H9 (cell line): ENCODE results near the gene WFDC12. TPM values are rescaled to one million over a fixed set of nuclear protein-coding genes. Genes with fewer than 3 reads are reported as not detected.

Source experiments
- DNase-seq: peaks from one replicate; pipeline ENCODE4 v3.0.0-alpha.2; 2017
- H2AFZ ChIP-seq: one replicate; pipeline ENCODE4 v1.6.1; 2013; ENCODE audit warnings: mild to moderate bottlenecking, low read length, control low read depth, moderate library complexity
- H2AK5ac ChIP-seq: 2 replicates; pipeline ENCODE4 v1.6.1; 2013; ENCODE audit warnings: low read length, control low read depth, mixed read lengths; ENCODE audit not compliant: insufficient read length
- H2BK120ac ChIP-seq: one replicate; pipeline ENCODE4 v1.6.1; 2013; ENCODE audit warnings: low read depth, mild to moderate bottlenecking, low read length, control low read depth, inconsistent platforms; ENCODE audit not compliant: poor library complexity, severe bottlenecking
- H2BK12ac ChIP-seq: 2 replicates; pipeline ENCODE4 v1.6.1; 2013; ENCODE audit warnings: low read length, control low read depth, mixed read lengths, low read depth; ENCODE audit not compliant: insufficient read length
- H2BK15ac ChIP-seq: 2 replicates; pipeline ENCODE4 v1.6.1; 2013; ENCODE audit warnings: low read depth, low read length, control low read depth
- H2BK20ac ChIP-seq: one replicate; pipeline ENCODE4 v1.6.1; 2013; ENCODE audit warnings: low read depth, mild to moderate bottlenecking, low read length, control low read depth, inconsistent platforms; ENCODE audit not compliant: poor library complexity, severe bottlenecking
- H2BK5ac ChIP-seq: 2 replicates; pipeline ENCODE4 v1.6.1; 2013; ENCODE audit warnings: low read length, control low read depth, mixed read lengths; ENCODE audit not compliant: insufficient read length
- H3K14ac ChIP-seq: 2 replicates; pipeline ENCODE4 v1.6.1; 2013; ENCODE audit warnings: low read length, control low read depth; ENCODE audit not compliant: insufficient read depth
- H3K18ac ChIP-seq: 2 replicates; pipeline ENCODE4 v1.6.1; 2013; ENCODE audit warnings: low read depth, mild to moderate bottlenecking, mixed read lengths, low read length, control low read depth; ENCODE audit not compliant: insufficient read length
- H3K23ac ChIP-seq: 2 replicates; pipeline ENCODE4 v1.6.1; 2013; ENCODE audit warnings: low read length, control low read depth, mixed read lengths, low read depth; ENCODE audit not compliant: insufficient read length
- H3K23me2 ChIP-seq: 2 replicates; pipeline ENCODE4 v1.6.1; 2013; ENCODE audit warnings: low read depth, mild to moderate bottlenecking, mixed read lengths, low read length, control low read depth; ENCODE audit not compliant: insufficient read length, poor library complexity, severe bottlenecking
- H3K27ac ChIP-seq: 2 replicates; pipeline ENCODE4 v1.5.1; 2013; ENCODE audit warnings: low read length, control low read depth, mixed read lengths, low read depth; ENCODE audit not compliant: insufficient read length
- H3K27me3 ChIP-seq: 2 replicates; pipeline ENCODE4 v1.6.1; 2013; ENCODE audit warnings: low read length, control low read depth, inconsistent platforms; ENCODE audit not compliant: insufficient read depth
- H3K4ac ChIP-seq: 2 replicates; pipeline ENCODE4 v1.6.1; 2013; ENCODE audit warnings: low read depth, mild to moderate bottlenecking, control low read depth, inconsistent platforms, low read length, moderate library complexity
- H3K4me1 ChIP-seq: 2 replicates; pipeline ENCODE4 v1.6.1; 2013; ENCODE audit warnings: low read length, control low read depth, inconsistent platforms; ENCODE audit not compliant: insufficient read depth
- H3K4me2 ChIP-seq: 2 replicates; pipeline ENCODE4 v1.6.1; 2013; ENCODE audit warnings: low read length, control low read depth, mixed read lengths; ENCODE audit not compliant: insufficient read length, insufficient read depth
- H3K56ac ChIP-seq: 2 replicates; pipeline ENCODE4 v1.6.1; 2013; ENCODE audit warnings: low read depth, mild to moderate bottlenecking, mixed read lengths, low read length, control low read depth; ENCODE audit not compliant: insufficient read length
- H3K79me1 ChIP-seq: 2 replicates; pipeline ENCODE4 v1.6.1; 2013; ENCODE audit warnings: low read depth, mild to moderate bottlenecking, moderate library complexity, low read length, control low read depth, inconsistent platforms; ENCODE audit not compliant: insufficient read depth, poor library complexity, severe bottlenecking
- H3K79me2 ChIP-seq: 2 replicates; pipeline ENCODE4 v1.6.1; 2013; ENCODE audit warnings: low read length, control low read depth, inconsistent platforms; ENCODE audit not compliant: insufficient read depth
- H3K9ac ChIP-seq: 2 replicates; pipeline ENCODE4 v1.6.1; 2013; ENCODE audit warnings: low read length, control low read depth, mixed read lengths; ENCODE audit not compliant: insufficient read length; ENCODE audit errors: extremely low read depth
- H3K9me3 ChIP-seq: one replicate; pipeline ENCODE4 v1.6.1; 2013; ENCODE audit warnings: low read depth, low read length, inconsistent platforms; ENCODE audit not compliant: control insufficient read depth
- H3T11ph ChIP-seq: one replicate; pipeline ENCODE4 v1.6.1; 2013; ENCODE audit warnings: mild to moderate bottlenecking, low read length, control low read depth, inconsistent platforms
- H4K20me1 ChIP-seq: one replicate; pipeline ENCODE4 v1.6.1; 2013; ENCODE audit not compliant: control insufficient read depth, insufficient read length, insufficient read depth
- H4K5ac ChIP-seq: 2 replicates; pipeline ENCODE4 v1.6.1; 2013; ENCODE audit warnings: low read depth, mild to moderate bottlenecking, mixed read lengths, low read length, control low read depth; ENCODE audit not compliant: insufficient read length
- H4K8ac ChIP-seq: replicated peaks from 2 replicates; pipeline ENCODE4 v1.6.1; 2013; ENCODE audit warnings: low read length, control low read depth, mixed read lengths, low read depth; ENCODE audit not compliant: insufficient read length
- H4K91ac ChIP-seq: 2 replicates; pipeline ENCODE4 v1.6.1; 2013; ENCODE audit warnings: low read depth, mild to moderate bottlenecking, moderate library complexity, mixed read lengths, low read length, control low read depth; ENCODE audit not compliant: insufficient read length
- H3K27ac Mint-ChIP-seq, 3 experiments: 2 replicates in 2 of 3; 3 replicates in 1 of 3; pipeline ENCODE4 v1.8.0; 2020 to 2021; ENCODE audit warnings: mixed read lengths in 3 of 3, mild to moderate bottlenecking in 1 of 3, moderate library complexity in 1 of 3
- H3K27me3 Mint-ChIP-seq: 2 replicates; pipeline ENCODE4 v1.8.0; 2021; ENCODE audit warnings: low read depth, mild to moderate bottlenecking, moderate library complexity, mixed read lengths
- H3K36me3 Mint-ChIP-seq, 3 experiments: 2 replicates in 2 of 3; 3 replicates in 1 of 3; pipeline ENCODE4 v1.8.0; 2020 to 2021; ENCODE audit warnings: low read depth in 3 of 3, mixed read lengths in 3 of 3; ENCODE audit not compliant: insufficient read depth in 1 of 3
- H3K4me1 Mint-ChIP-seq, 2 experiments: 2 replicates each; pipeline ENCODE4 v1.8.0; 2020; ENCODE audit warnings: mixed read lengths in 2 of 2
- H3K4me3 Mint-ChIP-seq, 2 experiments: 2 replicates in 1 of 2; 3 replicates in 1 of 2; pipeline ENCODE4 v1.8.0; 2020 to 2021; ENCODE audit warnings: mild to moderate bottlenecking in 2 of 2, mixed read lengths in 2 of 2, moderate library complexity in 1 of 2
- H3K9me3 Mint-ChIP-seq, 2 experiments: 2 replicates in 1 of 2; 3 replicates in 1 of 2; pipeline ENCODE4 v1.8.0; 2020; ENCODE audit warnings: mild to moderate bottlenecking in 2 of 2, mixed read lengths in 2 of 2, moderate library complexity in 1 of 2
- WGBS: extraction: QIAGEN DNeasy Blood & Tissue Kit; methylation state at CpG from one replicate; pipeline ENCODE4 v1.1.7; 2013; ENCODE audit warnings: missing lambda C conversion rate, low lambda C conversion rate, mixed read lengths; ENCODE audit not compliant: insufficient read length; ENCODE audit errors: extremely low coverage; 5-methylcytosine and 5-hydroxymethylcytosine counted together
- total RNA-seq: library from RNA; stranded (reverse); gene quantifications from 2 replicates; pipeline ENCODE4 v1.2.1, GENCODE V29; 2021
- TF ChIP-seq, protein P1 (sequence below): fragments of 200-600 bp; sonication (generic); conservative IDR thresholded peaks from 3 replicates; pipeline ENCODE4 v1.8.0; 2021; ENCODE audit warnings: antibody characterized with exemption, mild to moderate bottlenecking

WFDC12 gene
- total RNA-seq, 1 experiment from 2014 or later, result not detected

DNA sequence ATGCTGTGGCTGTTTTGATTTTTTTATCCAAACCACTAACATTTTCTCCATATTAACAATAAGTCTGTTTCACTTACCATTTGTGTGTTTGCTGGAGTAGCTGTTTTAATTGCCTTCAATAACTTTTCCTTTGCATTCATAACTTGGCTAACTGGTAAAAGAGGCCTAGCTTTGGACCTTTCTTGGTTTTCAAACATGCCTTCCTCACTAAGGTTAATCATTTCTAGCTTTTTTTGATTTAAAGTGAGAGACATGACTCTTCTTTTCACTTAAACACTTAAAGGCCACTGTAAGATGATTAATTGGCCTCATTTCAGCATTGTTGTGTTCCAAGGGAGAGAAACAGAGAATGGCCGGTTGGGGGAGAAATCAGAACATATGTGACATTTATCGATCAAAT is 2.9 kb downstream of the WFDC12 start:
- Histone ChIP-seq H3K4me1 (no peaks in the 10 kb centered on the region), H3K18ac (no peak overlapping the region), H2AK5ac (no peak overlapping the region), H3K4me2 (no peak overlapping the region), H3K9me3 (no peaks in the 10 kb centered on the region), H4K20me1 (no peaks in the 10 kb centered on the region), H3K23me2 (no peaks in the 10 kb centered on the region), H4K8ac (no peak overlapping the region), H3K27me3 (no peaks in the 10 kb centered on the region), H2BK5ac (no peak overlapping the region), H3K14ac (no peak overlapping the region), H2BK12ac (no peak overlapping the region), H3K4ac (no peak overlapping the region), H3T11ph (no peak overlapping the region), H2AFZ (no peak overlapping the region), H2BK120ac (no peak overlapping the region), H3K79me2 (no peaks in the 10 kb centered on the region), H3K9ac (no peak overlapping the region), H3K56ac (no peak overlapping the region), H4K91ac (no peak overlapping the region), H2BK15ac (no peak overlapping the region), H2BK20ac (no peak overlapping the region), H3K23ac (no peak overlapping the region), H3K79me1 (no peaks in the 10 kb centered on the region), H3K27ac (no peak overlapping the region), H4K5ac (no peak overlapping the region)
- Mint-ChIP-seq H3K9me3 (peaks cover 0 to 3% of the 10 kb centered on the region in 2 experiments; a peak in 3 of 5 replicates), H3K4me3 (no peak overlapping the region), H3K4me1 (no peaks in the 10 kb centered on the region), H3K27ac (no peak overlapping the region), H3K27me3 (peaks cover 15% of the 10 kb centered on the region), H3K36me3 (no peaks in the 10 kb centered on the region)
- TF ChIP-seq, protein P1, sequence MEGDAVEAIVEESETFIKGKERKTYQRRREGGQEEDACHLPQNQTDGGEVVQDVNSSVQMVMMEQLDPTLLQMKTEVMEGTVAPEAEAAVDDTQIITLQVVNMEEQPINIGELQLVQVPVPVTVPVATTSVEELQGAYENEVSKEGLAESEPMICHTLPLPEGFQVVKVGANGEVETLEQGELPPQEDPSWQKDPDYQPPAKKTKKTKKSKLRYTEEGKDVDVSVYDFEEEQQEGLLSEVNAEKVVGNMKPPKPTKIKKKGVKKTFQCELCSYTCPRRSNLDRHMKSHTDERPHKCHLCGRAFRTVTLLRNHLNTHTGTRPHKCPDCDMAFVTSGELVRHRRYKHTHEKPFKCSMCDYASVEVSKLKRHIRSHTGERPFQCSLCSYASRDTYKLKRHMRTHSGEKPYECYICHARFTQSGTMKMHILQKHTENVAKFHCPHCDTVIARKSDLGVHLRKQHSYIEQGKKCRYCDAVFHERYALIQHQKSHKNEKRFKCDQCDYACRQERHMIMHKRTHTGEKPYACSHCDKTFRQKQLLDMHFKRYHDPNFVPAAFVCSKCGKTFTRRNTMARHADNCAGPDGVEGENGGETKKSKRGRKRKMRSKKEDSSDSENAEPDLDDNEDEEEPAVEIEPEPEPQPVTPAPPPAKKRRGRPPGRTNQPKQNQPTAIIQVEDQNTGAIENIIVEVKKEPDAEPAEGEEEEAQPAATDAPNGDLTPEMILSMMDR, result no peak
- no peak for DNase-seq
- no CpG with 5 or more reads among the region's 2 CpGs for WGBS
